NCI-H187 (cell line): Measurements from ENCODE around the gene SOHLH2.

Experiments
- DNase-seq, 2 experiments: peaks; one replicate each; lab custom pipeline; 2025; lab: John Stamatoyannopoulos, UW

Gene SOHLH2

GRCh38 chr13:36131222-36131930 is 83.0 kb downstream of the SOHLH2 start, which contains the start of gene DCLK1:
TSS of gene DCLK1 (minus strand) at chr13:36131382.
- peak; percentile 2 to 24 for DNase-seq

GRCh38 chr13:36130552-36131221 is 83.7 kb downstream of the SOHLH2 start:
- DNase-seq: peak; percentile 25 to 50

GRCh38 chr13:36130193-36130551 is 84.2 kb downstream of the SOHLH2 start:
- peak in 1 of 2 experiments; percentile 25 for DNase-seq

- no peak for DNase-seq
These were observed 84.8 kb downstream of the SOHLH2 start for GRCh38 chr13:36129539-36129938.

- no peak for DNase-seq
These were observed 87.9 kb downstream of the SOHLH2 start for GRCh38 chr13:36126491-36126890.

- no peak for DNase-seq
These were observed 88.5 kb downstream of the SOHLH2 start for GRCh38 chr13:36125841-36126240.

- DNase-seq: no peak
These were observed 90.0 kb downstream of the SOHLH2 start for GRCh38 chr13:36124236-36124822.
